ENCODE measurements around the gene RFXANK.

Gene RFXANK

GRCh38 chr19:19192078-19192882, at the start of gene RFXANK, which contains the start of gene BORCS8 (continued):
- no peak for TF ChIP-seq ZBTB6 (tag by site-specific recombination; IDR thresholded peaks at IDR 0.05)
- TF ChIP-seq ZNF239 (tag by site-specific recombination; IDR thresholded peaks at IDR 0.05) = peak; percentile 53; the same call in 1 of the 2 replicates
- no peak for TF ChIP-seq ZNF433 (tag by site-specific recombination; IDR thresholded peaks at IDR 0.05; ENCODE audit: low read depth)
- TF ChIP-seq ZNF280C (tag by site-specific recombination; IDR thresholded peaks at IDR 0.05) = no peak
- no peak for TF ChIP-seq ZNF112 (tag by site-specific recombination; IDR thresholded peaks at IDR 0.05)
- peak; percentile 89 for TF ChIP-seq ZEB2 (tag by site-specific recombination; IDR thresholded peaks at IDR 0.05)
- no peak for TF ChIP-seq ZNF701 (tag by site-specific recombination; IDR thresholded peaks at IDR 0.05)
- TF ChIP-seq ZNF2 (tag by site-specific recombination; IDR thresholded peaks at IDR 0.05) = peak; percentile 80
- no peak for TF ChIP-seq TSHZ1 (tag by site-specific recombination; IDR thresholded peaks at IDR 0.05; ENCODE audit: borderline replicate concordance)
- TF ChIP-seq ZNF174 (tag by site-specific recombination; IDR thresholded peaks at IDR 0.05) = no peak
- no peak for TF ChIP-seq BCL11B (tag by site-specific recombination; IDR thresholded peaks at IDR 0.05; ENCODE audit: low read depth)
- peak; percentile 64 for TF ChIP-seq ZNF394 (tag by site-specific recombination; IDR thresholded peaks at IDR 0.05; ENCODE audit: borderline replicate concordance)
- peak; percentile 34; the same call in 1 of the 2 replicates for TF ChIP-seq ZNF843 (tag by site-specific recombination; IDR thresholded peaks at IDR 0.05)
- peak; percentile 42; the same call in 1 of the 2 replicates for TF ChIP-seq ZBTB20 (tag by site-specific recombination; IDR thresholded peaks at IDR 0.05)
- peak; percentile 84 for TF ChIP-seq ZXDB (tag by site-specific recombination; IDR thresholded peaks at IDR 0.05)
- TF ChIP-seq ZNF626 (tag by site-specific recombination; IDR thresholded peaks at IDR 0.05) = no peak
- TF ChIP-seq EGR2 (tag by site-specific recombination; IDR thresholded peaks at IDR 0.05; ENCODE audit: low read depth) = 0 out of 2 replicates have a peak, but pooled peaks have one; percentile 6
- TF ChIP-seq ZFP37 (tag by site-specific recombination; IDR thresholded peaks at IDR 0.05) = peak; percentile 93
- no peak for TF ChIP-seq GLI4 (tag by site-specific recombination; IDR thresholded peaks at IDR 0.05)
- TF ChIP-seq YY2 (tag by site-specific recombination; IDR thresholded peaks at IDR 0.05) = peak; percentile 82
- peak; percentile 81 for TF ChIP-seq SP2 (tag by site-specific recombination; IDR thresholded peaks at IDR 0.05)
- no peak for TF ChIP-seq ZNF266 (tag by site-specific recombination; IDR thresholded peaks at IDR 0.05; ENCODE audit: low read depth)
- TF ChIP-seq ZNF529 (tag by site-specific recombination; IDR thresholded peaks at IDR 0.05; ENCODE audit: insufficient replicate concordance) = no peak
- peak; percentile 80 for TF ChIP-seq ZNF580 (tag by site-specific recombination; IDR thresholded peaks at IDR 0.05)
- peak; percentile 94 for TF ChIP-seq ZNF660 (tag by site-specific recombination; IDR thresholded peaks at IDR 0.05)
- TF ChIP-seq ZNF658 (tag by site-specific recombination; IDR thresholded peaks at IDR 0.05) = no peak
- no peak for TF ChIP-seq ZNF26 (tag by site-specific recombination; IDR thresholded peaks at IDR 0.05)
- TF ChIP-seq ZNF335 (tag by site-specific recombination; conservative IDR thresholded peaks at IDR 0.05) = peak; percentile 67
- no peak for TF ChIP-seq ZNF140 (tag by site-specific recombination; IDR thresholded peaks at IDR 0.05)
- 0 out of 2 replicates have a peak, but pooled peaks have one; percentile 13 for TF ChIP-seq PBX3 (CRISPR knock-in tag; IDR thresholded peaks at IDR 0.05)
- TF ChIP-seq ZNF560 (tag by site-specific recombination; IDR thresholded peaks at IDR 0.05; ENCODE audit: borderline replicate concordance) = no peak

Measured in HEK293 (cell line).